HG03159 (cell line): Measurements from ENCODE around the gene MMAB.

Experiments
- ATAC-seq: cut with Tn5 transposase; IDR thresholded peaks from one replicate; pipeline ENCODE4 v1.9.1; 2021; ENCODE audit warnings: mild to moderate bottlenecking, moderate library complexity; ENCODE audit not compliant: unreplicated experiment

MMAB gene

DNA sequence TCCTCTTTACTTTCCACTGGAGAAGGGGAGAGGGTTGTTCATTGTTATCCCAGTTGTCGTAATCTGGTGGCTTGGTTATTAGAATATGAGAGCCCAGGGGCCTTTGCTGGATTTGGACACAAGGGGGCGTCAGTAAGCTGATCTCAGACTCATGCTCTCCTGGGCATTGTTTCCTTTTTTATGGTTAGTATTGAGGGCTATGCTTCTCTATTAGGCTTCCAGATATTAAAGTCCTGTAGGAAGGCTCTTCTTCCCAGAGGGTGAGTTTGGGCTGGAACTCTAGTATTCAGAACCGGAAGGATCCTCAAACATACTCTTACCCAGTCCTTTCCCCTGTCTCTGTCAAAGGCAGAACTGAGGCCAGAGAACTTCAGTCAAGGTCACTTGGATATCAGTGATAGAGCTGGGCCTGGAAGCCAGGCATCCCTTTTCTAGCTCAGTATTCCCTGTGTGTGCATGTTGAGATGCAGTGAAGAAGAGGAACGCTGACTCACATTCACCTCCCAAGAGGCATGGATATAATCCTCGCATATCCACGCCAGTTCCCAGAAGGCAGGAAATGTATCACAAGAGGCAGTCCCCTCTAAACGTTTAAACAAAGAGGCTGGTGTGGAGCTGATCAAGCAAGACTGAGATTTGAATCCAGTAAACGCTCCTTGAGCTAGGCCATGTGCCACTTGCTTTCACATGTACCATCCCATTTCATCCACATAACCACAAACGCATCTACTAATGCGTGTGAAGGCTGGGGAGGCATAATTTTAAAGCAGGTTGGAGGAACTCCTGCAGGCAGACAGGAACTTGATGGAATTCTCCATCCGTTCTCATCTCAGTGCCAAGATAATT lies 54.3 kb downstream of the MMAB start:
- no peak for ATAC-seq

DNA sequence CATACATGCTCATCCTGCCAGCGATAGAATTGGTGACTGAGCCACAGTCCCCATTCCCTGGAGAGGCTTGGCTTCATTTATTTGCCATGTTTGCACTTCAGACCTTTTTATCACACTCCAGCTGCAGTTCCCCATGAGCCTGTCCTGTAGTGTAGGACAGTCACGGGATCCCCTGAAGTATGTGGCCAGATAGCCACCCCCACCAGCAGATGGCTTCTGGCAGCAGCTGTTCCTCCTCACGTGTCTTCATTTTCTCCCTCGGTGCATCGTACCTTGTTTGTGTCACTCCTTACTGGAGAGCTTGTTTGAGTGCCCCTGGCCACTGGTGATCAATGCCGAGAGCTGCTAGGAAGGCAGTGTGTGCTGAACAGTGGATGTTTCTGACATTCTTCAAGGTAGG lies 55.7 kb downstream of the MMAB start:
- no peak for ATAC-seq

DNA sequence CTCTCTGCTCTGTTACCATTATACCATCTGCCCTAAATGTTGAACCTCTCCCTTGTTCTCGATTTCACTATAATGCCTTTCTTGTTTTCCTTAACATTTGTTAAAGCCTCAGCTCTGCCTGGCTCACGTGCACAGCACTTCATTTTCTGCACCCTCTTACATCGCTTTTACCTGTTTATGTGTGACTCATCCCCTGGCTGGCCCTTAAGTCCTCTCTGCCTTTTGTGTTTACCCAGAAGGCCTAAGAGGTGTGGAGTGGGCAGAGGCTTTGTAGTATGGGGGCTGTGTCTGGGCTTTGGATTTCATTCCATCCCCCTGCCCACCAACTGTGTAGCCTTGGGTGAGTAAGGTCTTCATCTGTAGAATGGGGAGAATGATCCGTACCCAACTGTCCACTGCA lies 59.3 kb downstream of the MMAB start:
- no peak for ATAC-seq

DNA sequence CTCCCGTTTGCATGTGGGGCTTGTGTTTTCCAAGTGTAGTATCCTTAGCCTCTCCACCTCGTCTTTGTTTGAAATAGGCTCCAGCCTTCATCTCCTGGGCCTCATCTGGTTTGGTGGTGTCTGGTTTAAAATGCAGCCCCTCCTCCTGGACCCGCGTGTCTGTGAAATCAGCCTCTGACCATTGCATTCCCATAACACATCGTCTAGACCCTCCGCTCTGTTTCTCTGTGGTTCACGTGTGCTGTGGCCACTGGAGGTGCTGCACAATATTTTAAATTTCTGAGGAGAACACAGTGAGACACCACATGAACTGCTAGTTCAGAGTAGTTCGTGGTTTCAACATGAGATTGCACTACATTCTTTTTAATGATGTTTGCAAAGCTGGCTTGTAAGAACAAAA lies 60.3 kb downstream of the MMAB start:
- no peak for ATAC-seq

DNA sequence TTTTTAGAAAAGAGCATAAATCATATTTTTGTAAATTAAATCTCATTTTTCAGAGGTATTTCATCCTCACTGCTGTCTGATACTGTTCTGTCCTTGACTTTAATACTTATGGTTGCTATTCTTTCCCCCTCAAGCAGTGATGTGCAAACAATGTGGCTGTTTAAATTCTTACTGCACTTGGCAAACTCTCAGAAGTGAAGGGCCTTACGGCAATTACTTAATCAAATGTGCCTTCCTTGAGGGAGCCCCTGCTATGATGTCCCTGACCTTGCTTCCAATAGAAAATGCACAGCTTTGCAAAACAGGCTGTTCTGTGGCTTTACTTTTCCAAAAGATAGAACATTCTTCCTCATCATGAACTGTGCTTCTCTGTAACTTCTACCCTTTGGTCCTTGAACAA lies 60.7 kb downstream of the MMAB start:
- no peak for ATAC-seq

DNA sequence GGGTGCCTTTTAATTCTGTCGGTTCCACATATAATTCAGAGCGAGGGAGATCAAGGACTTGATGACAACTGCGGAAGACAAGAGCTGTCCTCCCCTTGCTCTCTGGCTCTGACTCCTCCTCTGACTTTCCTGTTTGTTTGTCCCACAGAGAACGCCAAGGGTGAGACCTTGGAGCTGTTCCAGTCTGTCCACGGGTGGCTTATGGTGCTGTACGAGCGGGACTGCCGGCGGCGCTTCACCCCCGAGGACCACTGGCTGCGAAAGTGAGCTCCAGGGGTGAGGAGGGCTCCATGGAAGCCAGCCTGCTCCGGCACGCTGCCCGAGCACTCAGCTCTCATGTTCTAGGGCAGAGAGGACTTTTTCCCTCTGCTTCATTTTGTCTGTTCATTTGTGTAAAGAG lies 63.1 kb downstream of the MMAB start:
- no peak for ATAC-seq

DNA sequence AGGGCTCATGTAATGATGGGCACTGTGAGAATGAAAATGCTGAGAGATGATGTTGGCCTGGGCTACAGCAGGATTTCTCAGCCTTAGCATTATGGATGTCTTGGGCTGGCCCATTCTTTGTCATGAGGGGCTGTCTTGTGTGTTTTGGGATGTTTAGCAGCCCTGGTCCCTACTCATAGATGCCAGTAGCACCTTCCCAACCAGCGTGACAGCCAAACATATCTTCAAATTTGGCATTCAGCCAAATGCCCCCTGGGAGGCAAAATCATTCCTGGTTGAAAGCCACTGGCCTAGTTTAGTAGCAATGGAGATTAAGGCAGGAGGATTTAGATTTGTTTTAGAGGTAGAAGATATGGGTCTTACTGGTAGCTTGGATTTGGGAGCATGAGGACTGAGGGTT lies 69.2 kb downstream of the MMAB start:
- ATAC-seq, result no peak
